ENCODE data around the gene NELL1.

The NELL1 gene

DNA sequence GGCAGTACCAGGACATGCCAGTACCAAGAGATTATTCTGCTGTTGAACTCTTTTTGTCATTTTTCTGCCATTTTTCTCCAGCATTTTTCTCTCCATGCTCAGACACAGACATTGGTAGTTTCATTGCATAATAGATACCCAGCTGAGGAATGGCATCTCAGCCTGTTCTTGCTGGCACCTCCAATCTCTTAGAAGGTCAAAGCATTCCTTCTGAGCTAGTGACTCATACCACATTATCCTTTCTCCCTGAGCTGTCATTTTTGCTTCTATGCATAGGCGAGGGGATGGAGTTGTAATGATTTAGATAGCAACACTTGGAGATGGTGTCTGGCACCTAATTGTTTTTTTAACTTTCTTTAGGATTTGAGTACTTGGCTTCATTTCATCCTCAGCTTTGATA, 321.1 kb downstream of the NELL1 start:
- DNase-seq = no peak

DNA sequence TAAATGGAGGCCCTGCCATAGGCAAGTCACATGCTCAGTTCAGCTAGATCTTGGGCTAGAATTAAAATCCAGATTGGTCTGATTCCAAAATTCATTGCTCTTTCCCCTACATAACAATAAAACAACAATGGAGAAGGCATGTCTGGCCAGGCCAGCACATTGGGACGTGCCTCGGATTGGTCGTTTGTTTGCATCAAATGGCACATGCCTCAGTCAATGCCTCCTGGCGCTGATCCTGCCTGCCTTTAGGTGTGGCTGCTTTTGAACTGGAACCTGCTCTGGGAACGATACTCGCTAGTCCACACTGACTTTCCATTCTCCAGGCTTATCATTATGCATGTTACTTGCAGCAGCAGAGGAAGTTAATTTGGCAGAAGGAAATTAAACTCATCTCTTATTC, 322.1 kb downstream of the NELL1 start:
- no peak for DNase-seq

DNA sequence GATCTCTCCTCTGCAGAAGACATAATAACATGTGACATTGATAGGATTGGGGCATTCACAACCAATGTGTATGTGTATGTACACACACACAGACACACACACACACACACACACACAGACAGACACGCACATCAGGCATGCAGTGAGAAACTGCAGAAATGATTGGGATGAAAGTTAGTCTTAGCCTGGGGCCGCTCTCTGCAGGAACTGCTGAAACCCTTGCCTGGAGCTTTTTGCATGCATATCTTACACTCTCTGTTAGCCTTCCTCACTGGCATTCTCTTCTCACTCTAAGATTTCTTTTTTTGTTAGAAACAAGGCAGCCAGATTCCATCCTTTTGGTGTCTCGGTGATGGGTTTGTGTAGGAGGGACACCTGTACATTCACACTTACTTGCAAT, 337.9 kb downstream of the NELL1 start:
- no peak for DNase-seq

DNA sequence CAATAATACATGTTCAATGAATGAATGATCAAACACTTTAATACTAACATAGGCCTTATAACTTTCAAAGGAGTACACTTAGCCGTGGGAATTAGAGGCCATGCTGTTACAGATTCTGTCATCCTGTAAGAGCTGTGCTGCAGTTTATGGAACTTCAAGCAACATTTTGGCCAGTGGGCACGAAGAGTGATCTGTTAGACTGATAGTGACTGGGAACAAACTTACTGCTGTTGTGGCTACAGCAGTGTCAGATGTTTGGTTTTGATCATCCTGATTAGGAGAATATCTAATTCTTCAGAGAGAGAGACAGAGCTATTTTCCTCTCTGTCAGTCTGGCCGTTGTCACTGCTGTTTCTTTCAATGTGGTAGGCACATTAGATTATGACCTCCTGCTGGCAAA, 348.9 kb downstream of the NELL1 start:
- no peak for DNase-seq

DNA sequence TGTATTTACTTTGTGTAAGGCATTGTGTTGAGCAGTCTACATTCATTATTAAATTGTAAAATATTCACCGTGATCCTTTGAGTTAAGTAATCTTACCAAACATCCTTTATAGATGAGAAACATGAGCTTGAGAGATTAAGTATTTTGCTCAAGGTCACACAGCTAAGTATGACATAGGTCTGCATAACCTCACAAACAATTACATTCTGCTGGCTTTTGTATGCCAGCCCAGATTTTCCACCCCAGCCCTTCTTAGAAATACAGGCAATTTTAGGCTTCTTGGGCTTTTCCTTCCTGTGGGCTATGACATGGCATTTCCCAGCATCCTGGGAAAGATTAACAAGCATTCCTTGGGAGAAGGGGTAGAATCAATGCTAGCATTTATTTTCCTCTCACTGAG, 357.3 kb downstream of the NELL1 start:
- no peak for DNase-seq

DNA sequence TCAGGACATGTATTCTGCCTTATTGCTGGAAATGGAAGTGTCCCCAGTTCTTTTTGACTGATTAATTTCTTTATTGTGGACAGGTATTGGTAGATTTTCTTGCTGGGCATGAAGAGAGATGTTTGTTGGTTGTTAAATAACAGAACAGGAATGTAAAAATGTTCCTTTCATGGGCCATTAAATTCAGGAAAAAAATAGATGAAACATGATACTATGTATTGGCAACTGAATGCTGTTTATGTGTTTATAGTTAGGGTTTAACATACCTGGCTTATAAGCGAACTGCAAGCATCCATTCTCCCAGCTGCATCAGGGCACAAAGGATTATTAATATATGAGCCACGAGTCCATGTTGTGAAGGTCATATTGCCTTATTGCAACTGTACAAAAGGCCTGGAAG, 368.5 kb downstream of the NELL1 start:
- DNase-seq = no peak

DNA sequence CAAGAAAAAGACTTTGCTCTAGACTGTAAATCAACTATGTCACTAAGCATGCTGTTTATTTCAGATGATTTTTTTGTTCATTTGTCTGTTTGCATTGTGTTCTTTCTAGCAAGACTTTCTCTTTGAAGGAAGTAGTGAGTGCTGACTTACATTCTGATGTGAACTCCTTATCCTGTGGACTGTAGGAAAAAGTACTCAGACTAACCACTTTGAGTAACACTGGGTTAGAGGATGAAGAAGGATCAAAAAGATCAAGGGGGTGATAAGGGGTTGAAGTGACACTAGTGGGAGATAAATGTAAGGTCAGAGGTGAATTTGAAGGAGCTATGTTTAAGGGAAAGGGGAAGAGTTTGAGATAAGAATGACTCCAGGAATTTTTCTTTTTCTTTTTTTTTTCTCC, 369.4 kb downstream of the NELL1 start:
- no peak for DNase-seq

DNA sequence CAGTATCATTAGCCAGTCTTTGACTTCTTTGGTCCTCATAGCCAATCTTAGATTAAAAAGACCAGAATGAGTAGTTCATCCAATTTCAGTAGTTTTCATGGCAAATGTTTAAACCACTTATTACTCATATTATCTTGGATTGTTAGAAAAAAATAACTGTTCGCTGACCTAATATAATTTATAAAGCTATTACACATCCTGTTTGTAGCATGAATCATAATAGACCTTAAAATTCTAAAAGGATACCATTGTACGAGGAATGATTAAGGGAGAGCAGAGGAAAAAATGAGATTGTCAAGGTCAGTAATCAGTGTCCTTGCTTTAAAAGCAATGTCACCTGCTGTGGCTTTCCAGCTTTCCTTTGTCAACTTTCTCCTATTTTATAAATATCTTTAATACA, 371.2 kb downstream of the NELL1 start:
- no peak for DNase-seq

DNA sequence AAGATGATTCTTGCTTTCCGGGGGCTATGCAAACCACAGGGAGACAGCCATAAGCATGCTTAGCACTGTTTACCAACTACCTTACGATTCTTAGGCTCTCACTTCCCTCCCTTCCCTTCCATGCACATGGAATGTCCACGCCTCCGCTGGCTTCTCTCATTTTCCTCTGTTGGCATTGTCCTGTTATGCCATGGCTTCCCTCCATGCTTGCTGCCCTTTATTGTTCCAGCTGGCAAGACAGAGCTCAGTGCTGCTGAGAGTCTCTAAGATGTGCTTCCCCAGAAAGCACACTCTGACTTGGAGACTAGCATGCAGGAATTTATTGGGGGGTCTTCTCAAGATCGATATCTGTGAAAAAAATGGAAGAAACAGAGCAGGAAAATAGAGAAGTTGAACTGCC, 379.2 kb downstream of the NELL1 start:
- DNase-seq = no peak

DNA sequence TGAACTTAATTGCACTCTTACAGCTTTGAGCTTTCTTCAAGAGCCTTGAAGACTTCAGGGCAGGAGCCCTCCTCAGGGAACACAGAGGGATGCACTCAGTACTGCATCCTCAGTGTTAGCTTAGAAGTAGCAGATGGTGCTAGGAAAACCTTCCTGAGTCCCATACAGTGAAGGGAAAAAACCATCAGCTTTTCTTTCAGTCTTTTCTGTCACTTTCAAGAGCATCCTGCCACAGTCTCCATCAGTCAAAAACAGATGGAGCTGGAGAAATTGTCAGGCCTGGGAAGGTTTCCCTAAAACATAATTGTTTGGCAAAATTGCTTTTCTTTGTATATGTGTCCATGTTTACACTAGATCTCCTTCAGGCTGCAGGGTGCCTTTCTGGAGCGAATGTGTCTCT, 384.1 kb downstream of the NELL1 start:
- no peak for DNase-seq

DNA sequence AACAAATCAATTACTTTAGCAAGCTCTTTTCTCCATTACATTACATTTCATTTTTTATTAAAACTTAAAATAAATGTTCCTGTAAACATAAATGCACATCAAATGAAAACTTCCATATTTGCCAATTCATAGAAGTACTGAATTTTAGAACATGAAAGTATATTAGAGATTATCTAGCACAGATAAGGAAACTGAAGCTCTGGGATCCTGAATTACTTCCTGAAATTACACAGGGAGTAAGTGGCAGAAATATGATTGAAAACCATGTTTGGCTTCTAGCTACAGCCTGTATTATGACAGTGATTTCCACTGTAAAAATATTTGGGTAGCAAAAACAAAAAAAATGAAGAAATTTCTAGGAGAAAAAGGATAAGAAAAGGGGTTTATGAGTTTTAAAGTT, 387.3 kb downstream of the NELL1 start:
- DNase-seq = no peak

DNA sequence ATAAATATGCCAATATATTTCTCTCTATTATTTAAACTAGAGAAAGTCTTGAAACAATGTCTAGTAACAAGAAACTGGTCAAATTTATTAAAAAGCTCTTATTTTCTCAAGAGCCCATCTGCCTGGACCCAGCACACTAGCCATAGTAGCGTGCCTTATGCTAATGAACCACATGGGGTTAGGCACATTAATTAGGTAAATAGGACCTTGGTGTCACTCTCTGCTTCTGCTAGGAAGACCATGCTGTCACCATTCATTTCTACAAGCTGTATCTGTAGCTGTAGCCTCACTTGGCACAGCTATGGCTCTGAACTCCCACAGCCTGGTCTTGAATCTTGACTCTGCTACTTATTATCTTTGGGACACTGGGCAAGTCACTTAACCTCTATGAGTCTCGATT, 390.5 kb downstream of the NELL1 start:
- no peak for DNase-seq

DNA sequence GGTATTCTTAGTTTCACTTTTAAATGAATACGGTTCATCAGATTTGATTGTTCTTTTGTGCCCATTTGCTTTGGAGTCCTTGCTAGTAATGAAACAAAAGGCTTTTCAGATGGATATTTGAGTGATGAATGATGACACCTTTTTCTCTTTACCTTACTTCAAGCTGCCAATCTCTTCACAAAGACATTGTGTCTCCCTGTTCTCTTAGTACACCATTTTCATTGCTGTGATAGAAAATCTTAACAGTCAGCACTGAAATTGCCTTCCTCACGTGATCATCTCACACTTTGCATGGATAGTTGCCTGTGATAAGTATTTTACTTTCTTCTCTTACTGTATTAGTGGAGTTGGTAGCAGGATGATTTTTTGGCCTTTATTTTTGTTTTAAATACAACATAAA, 396.6 kb downstream of the NELL1 start:
- no peak for DNase-seq

DNA sequence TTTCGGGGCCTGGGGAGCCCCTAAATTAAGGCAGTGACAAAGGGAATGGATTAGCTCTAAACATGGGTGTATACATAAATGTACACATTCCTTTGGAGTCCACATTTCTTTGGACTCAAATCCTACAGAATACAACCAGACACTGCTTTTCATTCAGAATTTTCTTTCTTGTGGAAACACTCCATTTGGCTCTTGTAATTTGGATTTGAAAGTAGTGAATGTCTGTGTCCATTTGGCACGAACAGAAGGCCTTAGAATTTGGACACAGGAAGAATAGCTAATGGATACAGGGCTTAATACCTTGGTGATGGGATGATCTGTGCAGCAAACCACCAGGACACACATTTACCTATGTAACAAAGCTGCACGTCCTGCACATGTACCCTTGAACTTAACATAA, 399.5 kb downstream of the NELL1 start:
- no peak for DNase-seq

DNA sequence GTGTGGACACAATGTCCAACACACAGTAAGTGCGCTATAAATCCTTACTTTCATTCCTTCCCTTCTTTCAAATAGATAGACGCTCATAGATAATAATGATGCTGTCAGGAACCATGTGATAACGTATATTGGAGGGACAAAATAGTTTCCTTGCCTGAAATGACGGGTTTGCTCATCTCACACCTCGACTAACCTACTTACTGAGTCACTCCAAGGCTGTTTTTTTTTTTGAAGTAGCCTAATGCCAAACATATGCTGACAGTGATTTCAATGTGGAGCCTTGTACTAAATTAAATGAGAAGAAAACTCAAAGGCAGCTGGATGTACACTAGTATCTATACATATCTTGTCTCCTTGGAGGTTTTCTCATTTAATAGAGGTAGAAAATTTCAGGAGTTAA, 400.5 kb downstream of the NELL1 start:
- no peak for DNase-seq

DNA sequence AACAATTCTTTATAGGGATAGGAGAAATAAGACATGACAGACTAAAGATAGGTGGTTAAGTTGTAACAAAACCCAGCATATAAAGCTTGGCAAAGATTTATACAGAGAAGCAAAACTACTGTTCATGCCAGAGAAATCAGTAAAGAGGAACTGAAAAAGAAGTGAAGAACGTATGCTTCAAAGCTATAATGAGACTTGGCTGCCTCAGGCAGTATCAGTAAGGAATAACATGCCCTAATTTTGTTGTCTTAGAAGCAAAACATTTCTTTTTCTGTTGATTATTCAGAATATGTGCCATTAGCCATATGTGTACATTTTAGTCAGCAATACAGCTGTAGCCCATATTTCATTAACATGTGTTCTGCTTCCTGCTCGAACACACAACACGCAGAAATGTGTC, 403.2 kb downstream of the NELL1 start:
- DNase-seq = no peak

DNA sequence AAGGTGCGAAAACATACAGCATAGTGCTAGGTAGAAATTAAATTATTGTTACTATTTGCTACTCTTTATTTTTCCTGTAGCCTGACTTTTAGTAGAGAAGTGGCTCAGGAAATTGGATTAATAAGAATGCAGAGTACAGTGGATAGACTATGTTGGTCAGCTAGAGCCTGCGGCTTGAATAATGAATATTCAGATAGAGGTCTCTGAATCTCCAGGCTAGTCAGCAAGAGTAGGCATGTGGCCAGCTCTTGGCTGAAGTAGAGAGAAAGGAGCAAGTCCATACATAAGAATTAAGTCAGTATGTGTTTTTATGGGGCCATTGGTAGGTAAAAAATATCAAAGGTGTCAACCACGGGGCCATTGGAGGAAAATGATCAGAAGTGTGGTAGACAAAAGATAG, 413.5 kb downstream of the NELL1 start:
- DNase-seq = no peak

DNA sequence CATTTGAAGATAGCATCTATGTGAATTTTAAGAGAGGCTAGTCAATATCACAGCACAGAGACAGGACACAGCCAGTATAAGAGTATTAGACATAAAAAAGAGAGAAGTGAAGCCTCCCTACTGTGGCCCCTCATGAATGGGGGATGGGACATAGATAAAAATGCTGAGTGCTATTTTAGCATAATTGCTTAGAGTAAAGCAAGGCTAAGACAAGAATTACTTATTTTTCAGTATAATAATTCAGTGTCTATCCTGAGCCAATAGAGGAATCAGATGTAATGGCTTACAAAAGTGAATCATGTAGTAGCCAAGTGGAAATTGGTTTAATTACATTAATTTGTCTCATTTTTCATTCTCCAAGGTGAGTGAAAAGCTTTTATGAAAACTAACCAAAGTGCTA, 419.5 kb downstream of the NELL1 start:
- DNase-seq = no peak

DNA sequence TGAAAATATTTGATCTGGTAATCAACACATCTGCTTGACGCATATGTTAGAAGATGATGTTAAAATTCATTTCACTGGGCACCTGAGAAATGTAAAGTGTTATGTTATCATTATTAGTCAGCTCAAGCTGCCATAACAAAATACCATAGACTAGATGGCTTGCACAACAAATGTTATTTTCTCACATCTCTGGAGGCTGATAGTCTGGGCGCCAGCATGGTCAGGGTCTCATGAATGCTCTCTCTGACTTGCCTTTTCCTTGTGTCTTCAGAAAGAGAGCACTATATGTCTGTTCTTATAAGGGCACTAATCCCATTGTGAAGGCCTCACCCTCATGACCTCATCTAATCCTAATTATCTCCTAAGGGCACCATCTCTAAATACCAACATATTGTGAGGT, 435.3 kb downstream of the NELL1 start:
- DNase-seq = no peak

DNA sequence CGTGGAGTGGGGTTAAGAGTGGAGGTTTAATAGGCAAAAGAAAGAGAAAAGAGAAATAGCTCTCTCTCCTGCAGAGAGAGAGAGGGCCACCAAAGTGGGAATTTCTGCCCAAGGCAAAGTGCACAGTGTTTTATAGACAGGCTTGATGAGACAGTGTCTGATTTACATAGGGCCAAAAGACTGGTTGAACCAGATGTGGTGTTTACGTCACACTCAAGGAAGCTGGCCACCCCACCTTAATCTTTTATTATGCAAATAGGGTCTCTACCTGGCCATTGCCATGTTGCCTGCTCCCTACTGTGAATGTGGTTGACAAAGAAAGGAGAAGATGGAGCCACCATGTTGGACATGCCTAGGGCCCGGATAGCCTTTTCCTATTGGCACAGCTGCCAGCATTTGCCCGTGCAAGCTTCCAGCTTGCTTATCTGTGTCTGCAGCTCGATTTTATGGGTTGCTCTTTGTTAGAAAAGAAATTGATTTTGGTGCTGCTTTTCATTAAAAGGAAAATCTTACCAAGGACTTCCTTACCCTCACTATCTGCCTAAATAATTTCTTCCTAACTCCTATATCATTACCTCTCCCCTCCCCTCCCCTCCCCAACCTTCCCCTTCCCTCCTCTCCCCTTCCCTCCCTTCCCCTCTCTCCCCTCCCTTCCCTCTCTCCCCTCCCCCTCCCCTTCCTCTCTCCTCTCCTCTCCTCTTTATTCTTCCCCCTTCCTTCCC, 436.0 kb downstream of the NELL1 start:
- DNase-seq = no peak

DNA sequence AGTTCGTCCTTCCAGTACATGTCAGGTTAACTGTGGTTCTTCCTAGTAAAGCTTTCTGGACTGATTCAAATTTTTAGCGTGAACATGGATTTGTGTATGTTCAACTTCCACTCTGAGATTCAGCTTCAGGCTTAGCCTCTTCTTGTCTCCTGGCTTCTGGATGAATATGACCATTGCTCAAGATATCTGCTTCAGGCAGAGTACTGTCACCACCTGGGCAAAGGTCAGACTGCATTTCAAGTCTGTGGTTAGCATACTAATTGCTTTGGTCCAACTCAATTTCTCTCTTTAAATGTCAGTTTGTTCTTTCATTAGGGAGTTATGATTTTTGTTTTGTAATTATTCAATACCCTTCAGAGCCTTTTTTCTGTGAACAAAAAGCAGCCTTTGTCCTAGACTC, 440.0 kb downstream of the NELL1 start:
- no peak for DNase-seq

DNA sequence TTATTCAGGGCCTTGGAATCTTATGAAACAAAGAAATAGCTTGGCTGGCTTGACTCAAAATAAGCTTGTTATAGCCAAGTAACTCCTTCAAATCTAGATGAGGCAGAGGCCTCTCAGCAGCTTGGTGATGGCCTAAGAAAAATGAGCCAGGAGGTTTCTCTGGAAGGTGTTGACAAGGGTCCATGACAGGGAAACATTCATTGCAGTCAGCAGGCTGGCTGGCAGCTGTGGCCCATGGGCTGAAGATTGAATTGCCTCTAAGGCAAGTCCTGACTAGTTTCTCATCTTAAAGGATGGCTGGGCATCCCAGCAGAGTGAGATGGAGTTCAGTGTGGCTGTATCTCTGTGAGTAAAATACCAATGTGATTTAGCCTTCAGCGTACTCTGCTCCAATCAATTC, 441.0 kb downstream of the NELL1 start:
- no peak for DNase-seq

DNA sequence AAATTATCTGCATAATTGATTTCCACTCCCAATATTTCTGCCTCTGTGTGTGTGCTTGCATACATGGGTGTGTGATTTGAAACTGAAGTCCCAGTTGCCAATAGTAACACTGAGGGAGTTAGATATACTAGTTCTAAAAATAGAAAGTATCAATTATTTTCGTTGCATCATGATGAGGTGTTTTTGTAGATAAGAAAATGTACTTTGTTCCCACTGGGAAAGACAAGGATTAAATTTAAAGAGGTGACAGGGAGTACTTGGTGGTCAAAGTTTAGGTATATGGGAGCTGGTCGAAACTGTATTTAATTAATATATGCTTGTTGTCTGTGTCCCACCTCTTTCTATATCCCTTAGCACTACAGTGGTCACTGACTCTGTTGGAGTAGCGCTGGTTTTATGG, 444.5 kb downstream of the NELL1 start:
- DNase-seq = no peak

DNA sequence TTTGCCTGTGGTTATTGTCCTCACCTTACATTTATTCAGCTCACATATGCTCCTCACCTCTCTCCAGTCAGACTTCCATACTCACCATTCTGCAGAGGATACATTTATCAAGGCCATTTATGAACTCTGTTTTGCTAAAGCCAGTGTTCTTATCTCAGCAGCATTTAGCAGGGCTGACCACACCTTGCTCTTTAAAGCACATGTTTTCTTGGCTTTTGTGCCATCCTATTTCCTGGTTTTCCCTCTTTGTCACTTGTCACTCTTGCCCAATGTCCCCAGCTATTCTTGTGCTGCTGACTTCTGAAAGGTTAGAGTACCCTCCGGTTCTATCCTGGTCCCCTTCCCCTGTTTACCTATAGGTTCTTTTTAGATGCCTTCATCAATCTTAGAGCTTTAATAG, 446.6 kb downstream of the NELL1 start:
- DNase-seq = no peak

DNA sequence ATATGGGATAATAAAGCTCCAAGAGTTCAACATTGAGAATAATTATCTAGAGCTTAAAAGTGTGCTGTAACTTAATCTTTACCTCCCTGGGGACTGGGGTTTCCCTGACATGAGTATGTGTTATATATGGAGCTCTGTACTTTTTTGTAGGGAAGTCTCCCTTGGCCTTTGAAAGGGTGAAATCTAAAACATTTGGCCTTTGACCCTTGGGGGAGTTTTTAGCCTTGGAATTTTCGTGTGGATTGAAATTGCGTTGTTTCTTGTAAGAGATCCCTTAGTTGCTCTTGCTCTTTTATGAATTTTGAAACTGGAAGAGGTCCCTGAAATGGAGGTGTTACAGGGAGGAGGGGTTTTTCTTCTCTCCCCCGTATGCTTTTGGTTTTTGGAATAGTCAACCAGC, 450.0 kb downstream of the NELL1 start:
- DNase-seq = no peak

DNA sequence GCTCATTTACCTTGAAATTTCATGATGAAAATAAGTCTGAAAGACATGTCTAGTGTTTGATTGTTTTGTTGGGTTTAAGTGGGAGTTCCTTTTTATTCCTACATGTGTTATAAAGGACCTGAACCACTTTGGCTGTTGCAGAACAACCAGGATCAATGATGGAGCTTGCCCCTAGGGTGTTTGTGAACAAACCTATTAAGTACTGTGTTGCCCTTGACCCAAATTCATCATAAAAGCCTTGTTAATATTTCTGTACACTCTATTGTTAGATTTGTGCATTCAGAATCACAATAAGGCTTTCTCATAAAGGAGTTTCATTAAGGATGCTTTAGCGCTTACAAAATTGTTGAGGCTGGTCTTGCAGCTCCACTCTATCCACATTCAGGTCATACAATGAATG, 452.6 kb downstream of the NELL1 start:
- no peak for DNase-seq
